Neuronal stem cell (in vitro differentiated cells): ENCODE results near the gene CDH23.

ENCODE experiments used
- DNase-seq: peaks from one replicate; pipeline ENCODE4 v3.0.0-alpha.2; 2013; ENCODE audit warnings: low spot score
- H2AFZ ChIP-seq: one replicate; pipeline ENCODE4 v1.6.1; 2013; ENCODE audit warnings: mild to moderate bottlenecking, low read length, inconsistent platforms
- H2AK5ac ChIP-seq: 2 replicates; pipeline ENCODE4 v1.6.1; 2013; ENCODE audit warnings: low read depth, mild to moderate bottlenecking, inconsistent platforms, low read length, moderate library complexity, mixed read lengths
- H2BK120ac ChIP-seq: 2 replicates; pipeline ENCODE4 v1.6.1; 2013; ENCODE audit warnings: low read depth, mild to moderate bottlenecking, inconsistent platforms, low read length, moderate library complexity, mixed read lengths
- H2BK12ac ChIP-seq: one replicate; pipeline ENCODE4 v1.6.1; 2013; ENCODE audit warnings: low read length, inconsistent platforms
- H2BK15ac ChIP-seq: 2 replicates; pipeline ENCODE4 v1.6.1; 2013; ENCODE audit warnings: mild to moderate bottlenecking, low read length, inconsistent platforms, mixed read lengths
- H2BK5ac ChIP-seq: one replicate; pipeline ENCODE4 v1.6.1; 2013; ENCODE audit warnings: inconsistent platforms, mild to moderate bottlenecking, low read length, moderate library complexity
- H3K14ac ChIP-seq: one replicate; pipeline ENCODE4 v1.6.1; 2013; ENCODE audit warnings: low read length, inconsistent platforms
- H3K18ac ChIP-seq: 2 replicates; pipeline ENCODE4 v1.6.1; 2013; ENCODE audit warnings: low read length, inconsistent platforms
- H3K23ac ChIP-seq: 2 replicates; pipeline ENCODE4 v1.6.1; 2013; ENCODE audit warnings: low read depth, mild to moderate bottlenecking, mixed read lengths, low read length, inconsistent platforms; ENCODE audit not compliant: poor library complexity
- H3K27ac ChIP-seq: replicated peaks from 3 replicates; pipeline ENCODE4 v1.5.1; 2013; ENCODE audit warnings: low read length, inconsistent platforms
- H3K27me3 ChIP-seq, 3 experiments: 2 replicates each; pipeline ENCODE4 v1.6.1; 2013; ENCODE audit warnings: low read length in 3 of 3, mild to moderate bottlenecking in 2 of 3, inconsistent platforms in 1 of 3, low read depth in 1 of 3, mixed read lengths in 1 of 3, moderate library complexity in 1 of 3; ENCODE audit not compliant: control insufficient read depth in 3 of 3, insufficient read depth in 3 of 3
- H3K36me3 ChIP-seq, 2 donors: replicated peaks in 1 of 2; 2 replicates each; pipeline ENCODE4 v1.6.1; 2013; ENCODE audit warnings: low read length in 2 of 2; ENCODE audit not compliant: control insufficient read depth in 2 of 2, insufficient read depth in 2 of 2
- H3K4ac ChIP-seq: 2 replicates; pipeline ENCODE4 v1.6.1; 2013; ENCODE audit warnings: inconsistent platforms, mild to moderate bottlenecking, low read length, moderate library complexity
- H3K4me1 ChIP-seq, 2 donors: 1 replicate in 1 of 2; 2 replicates in 1 of 2; pipeline ENCODE4 v1.6.1; 2013; ENCODE audit warnings: low read length in 2 of 2, low read depth in 1 of 2; ENCODE audit not compliant: control insufficient read depth in 2 of 2, insufficient read depth in 1 of 2
- H3K4me2 ChIP-seq: one replicate; pipeline ENCODE4 v1.6.1; 2013; ENCODE audit warnings: mild to moderate bottlenecking, low read length, inconsistent platforms; ENCODE audit not compliant: insufficient read depth, poor library complexity, severe bottlenecking
- H3K4me3 ChIP-seq, 2 donors: 2 replicates each; pipeline ENCODE4 v1.5.1; 2013; ENCODE audit warnings: low read length in 2 of 2, mild to moderate bottlenecking in 2 of 2, inconsistent platforms in 1 of 2, moderate library complexity in 1 of 2
- H3K79me1 ChIP-seq: one replicate; pipeline ENCODE4 v1.6.1; 2013; ENCODE audit warnings: low read depth, mild to moderate bottlenecking, inconsistent platforms, low read length, moderate library complexity
- H3K9ac ChIP-seq: one replicate; pipeline ENCODE4 v1.6.1; 2013; ENCODE audit warnings: mild to moderate bottlenecking, low read depth, low read length, inconsistent platforms; ENCODE audit not compliant: poor library complexity
- H3K9me3 ChIP-seq, 2 donors: replicated peaks in 1 of 2; 2 replicates each; pipeline versions ENCODE3 to v1.6.1; 2013; ENCODE audit warnings: low read length in 2 of 2, mild to moderate bottlenecking in 2 of 2, inconsistent platforms in 1 of 2, low read depth in 1 of 2, mixed read lengths in 1 of 2, moderate library complexity in 1 of 2; ENCODE audit not compliant: control insufficient read depth in 2 of 2, insufficient read depth in 1 of 2
- H4K8ac ChIP-seq: one replicate; pipeline ENCODE4 v1.6.1; 2013; ENCODE audit warnings: low read depth, mild to moderate bottlenecking, inconsistent platforms, low read length, moderate library complexity
- H4K91ac ChIP-seq: one replicate; pipeline ENCODE4 v1.6.1; 2013; ENCODE audit warnings: low read length, low read depth, mild to moderate bottlenecking, inconsistent platforms; ENCODE audit not compliant: poor library complexity
- WGBS, 2 donors: extraction: QIAGEN DNeasy Blood & Tissue Kit; methylation state at CpG; one replicate each; pipeline ENCODE4 v1.1.7; 2013; ENCODE audit warnings: missing lambda C conversion rate in 2 of 2, mixed read lengths in 1 of 2; ENCODE audit not compliant: insufficient read length in 2 of 2, insufficient replicate concordance in 1 of 2; ENCODE audit errors: extremely low coverage in 2 of 2; 5-methylcytosine and 5-hydroxymethylcytosine counted together

CDH23 gene

DNA sequence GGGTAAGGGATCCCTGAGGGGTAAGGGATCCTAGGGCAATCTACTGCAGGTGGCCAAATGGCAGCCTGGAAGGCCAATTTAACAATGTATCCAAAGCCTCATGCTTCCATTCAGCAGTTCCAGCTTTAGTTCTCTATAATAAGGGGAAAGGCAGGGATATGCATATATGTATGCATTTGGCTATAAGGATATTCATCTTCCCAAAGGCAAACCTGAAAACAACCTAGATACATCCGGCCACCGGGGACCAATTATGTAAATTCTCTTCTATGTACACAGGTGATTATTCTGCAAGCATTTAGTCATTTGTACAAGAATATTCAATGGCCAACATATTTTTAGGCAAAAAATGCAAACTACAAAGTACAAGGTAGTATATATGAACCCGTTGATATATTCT is 427.6 kb downstream of the CDH23 start:
- no peak overlapping the region for H2AFZ ChIP-seq
- H2BK5ac ChIP-seq: no peak overlapping the region
- no peak overlapping the region for H4K8ac ChIP-seq
- no peaks in the 10 kb centered on the region for H3K9me3 ChIP-seq
- no peak overlapping the region for H3K18ac ChIP-seq
- H3K4me2 ChIP-seq: no peak overlapping the region
- no peaks in the 10 kb centered on the region for H3K27me3 ChIP-seq
- no peak for DNase-seq
- no peak overlapping the region for H3K9ac ChIP-seq
- H3K27ac ChIP-seq: no peak overlapping the region
- H3K79me1 ChIP-seq: peaks cover 2% of the 10 kb centered on the region
- H2BK15ac ChIP-seq: no peak overlapping the region
- H3K23ac ChIP-seq: no peak overlapping the region
- no peak overlapping the region for H2AK5ac ChIP-seq
- H3K14ac ChIP-seq: no peak overlapping the region
- H4K91ac ChIP-seq: no peak overlapping the region
- WGBS, 2 donors: no CpG with 5 or more reads among the region's 3 CpGs
- no peaks in the 10 kb centered on the region for H3K4me1 ChIP-seq
- peaks cover 64 to 98% of the 10 kb centered on the region in 2 donors for H3K36me3 ChIP-seq
- H2BK120ac ChIP-seq: no peak overlapping the region
- no peak overlapping the region for H3K4me3 ChIP-seq
- no peak overlapping the region for H3K4ac ChIP-seq
- H2BK12ac ChIP-seq: no peak overlapping the region

DNA sequence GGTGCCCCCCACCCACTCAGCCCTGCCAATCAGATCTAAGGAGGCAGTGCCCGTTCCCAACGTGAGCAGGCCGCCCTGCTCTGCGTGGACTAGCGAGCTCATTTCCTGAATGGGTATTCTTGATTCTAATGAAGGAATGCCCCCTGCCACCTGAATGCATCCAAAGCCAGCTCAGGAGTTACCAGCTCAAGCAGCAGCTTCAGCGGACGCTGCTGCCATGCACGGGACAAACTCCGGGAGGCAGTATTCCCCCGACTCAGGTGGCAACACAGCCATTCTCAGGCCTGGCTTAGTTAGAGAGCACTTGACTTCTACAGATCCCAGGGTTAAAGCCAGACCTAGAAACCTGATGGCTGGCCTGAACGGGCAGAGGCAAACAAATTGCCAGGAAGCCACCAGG is 428.5 kb downstream of the CDH23 start:
- no peaks in the 10 kb centered on the region for H3K27me3 ChIP-seq
- H3K18ac ChIP-seq: no peak overlapping the region
- no peak for DNase-seq
- no peak overlapping the region for H3K9ac ChIP-seq
- peaks cover 60 to 98% of the 10 kb centered on the region in 2 donors for H3K36me3 ChIP-seq
- no peak overlapping the region for H3K23ac ChIP-seq
- no peak overlapping the region for H3K4me2 ChIP-seq
- no peaks in the 10 kb centered on the region for H3K79me1 ChIP-seq
- H3K9me3 ChIP-seq: no peaks in the 10 kb centered on the region
- H2BK120ac ChIP-seq: no peak overlapping the region
- H2AFZ ChIP-seq: no peak overlapping the region
- no peak overlapping the region for H3K4ac ChIP-seq
- H2AK5ac ChIP-seq: no peak overlapping the region
- no CpG with 5 or more reads among the region's 11 CpGs for WGBS, 2 donors
- no peak overlapping the region for H3K14ac ChIP-seq
- H3K4me3 ChIP-seq: no peak overlapping the region
- no peak overlapping the region for H2BK15ac ChIP-seq
- H4K91ac ChIP-seq: no peak overlapping the region
- H3K4me1 ChIP-seq: no peaks in the 10 kb centered on the region
- no peak overlapping the region for H2BK12ac ChIP-seq
- no peak overlapping the region for H2BK5ac ChIP-seq
- no peak overlapping the region for H4K8ac ChIP-seq
- H3K27ac ChIP-seq: no peak overlapping the region

DNA sequence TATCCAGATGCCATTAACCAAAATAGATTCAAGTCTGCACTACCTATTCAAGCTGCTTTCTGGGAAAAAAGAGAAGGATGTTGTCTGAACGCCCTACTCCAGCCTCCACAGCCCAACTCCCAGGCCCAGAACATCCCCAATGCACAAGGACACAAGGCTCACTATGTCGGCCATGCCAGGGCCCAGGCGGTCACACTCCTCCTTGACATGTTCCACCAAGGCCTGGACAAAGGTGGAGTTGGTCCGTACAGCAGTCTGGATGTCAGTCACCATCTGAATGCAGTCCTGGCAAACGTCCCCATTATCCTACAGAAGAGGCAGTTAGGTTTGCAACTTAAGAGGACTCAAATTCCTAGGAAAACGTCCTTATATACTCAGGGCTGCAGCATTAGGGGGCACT is 431.1 kb downstream of the CDH23 start:
- Histone ChIP-seq H3K79me1 (peaks cover 6% of the 10 kb centered on the region), H3K27me3 (no peaks in the 10 kb centered on the region), H4K8ac (no peak overlapping the region), H4K91ac (no peak overlapping the region), H3K36me3 (peaks cover 59 to 96% of the 10 kb centered on the region in 2 donors), H3K18ac (no peak overlapping the region), H2BK120ac (no peak overlapping the region), H3K27ac (no peak overlapping the region), H3K23ac (no peak overlapping the region), H2BK15ac (no peak overlapping the region), H3K9ac (no peak overlapping the region), H2BK12ac (no peak overlapping the region), H3K4me2 (no peak overlapping the region), H3K4me1 (no peaks in the 10 kb centered on the region), H3K9me3 (no peaks in the 10 kb centered on the region), H3K4me3 (no peak overlapping the region), H3K4ac (no peak overlapping the region), H2AK5ac (no peak overlapping the region), H3K14ac (no peak overlapping the region), H2AFZ (no peak overlapping the region), H2BK5ac (no peak overlapping the region)
- no peak for DNase-seq
- no CpG with 5 or more reads among the region's 6 CpGs for WGBS, 2 donors

DNA sequence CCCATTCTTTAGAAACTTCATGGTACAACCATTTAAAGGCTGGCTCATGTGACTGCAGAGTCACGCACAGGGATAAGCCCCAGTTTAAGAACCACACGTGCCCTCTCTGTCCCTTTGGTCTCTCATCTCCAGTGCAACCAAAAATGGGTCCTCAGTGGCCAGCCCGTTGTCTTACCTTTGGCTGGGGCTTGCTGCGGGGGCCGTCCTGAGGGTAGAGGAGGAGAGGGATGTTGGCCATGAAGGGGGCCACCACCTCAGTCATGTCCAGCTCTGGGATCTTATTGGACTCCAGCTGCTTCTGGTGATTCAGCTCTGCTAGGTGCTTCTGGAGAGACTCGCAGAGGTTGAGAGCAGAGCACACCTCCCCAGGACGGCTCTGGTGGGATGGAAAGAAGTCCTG is 432.0 kb downstream of the CDH23 start:
- no peak overlapping the region for H3K4me2 ChIP-seq
- H3K4me3 ChIP-seq: no peak overlapping the region
- no peak overlapping the region for H2BK120ac ChIP-seq
- no peaks in the 10 kb centered on the region for H3K27me3 ChIP-seq
- no peak overlapping the region for H3K27ac ChIP-seq
- H2BK15ac ChIP-seq: no peak overlapping the region
- no peaks in the 10 kb centered on the region for H3K9me3 ChIP-seq
- no peak overlapping the region for H2BK5ac ChIP-seq
- no peak overlapping the region for H2BK12ac ChIP-seq
- H3K18ac ChIP-seq: no peak overlapping the region
- DNase-seq: no peak
- no CpG with 5 or more reads among the region's 7 CpGs for WGBS, 2 donors
- H2AFZ ChIP-seq: no peak overlapping the region
- H3K36me3 ChIP-seq: peaks cover 54 to 95% of the 10 kb centered on the region in 2 donors
- H3K4ac ChIP-seq: no peak overlapping the region
- H3K79me1 ChIP-seq: peaks cover 12% of the 10 kb centered on the region
- no peak overlapping the region for H2AK5ac ChIP-seq
- H3K23ac ChIP-seq: no peak overlapping the region
- no peak overlapping the region for H4K8ac ChIP-seq
- H4K91ac ChIP-seq: no peak overlapping the region
- H3K9ac ChIP-seq: no peak overlapping the region
- no peaks in the 10 kb centered on the region for H3K4me1 ChIP-seq
- H3K14ac ChIP-seq: no peak overlapping the region
